Measurements from ENCODE around the gene TTLL10.

DNA sequence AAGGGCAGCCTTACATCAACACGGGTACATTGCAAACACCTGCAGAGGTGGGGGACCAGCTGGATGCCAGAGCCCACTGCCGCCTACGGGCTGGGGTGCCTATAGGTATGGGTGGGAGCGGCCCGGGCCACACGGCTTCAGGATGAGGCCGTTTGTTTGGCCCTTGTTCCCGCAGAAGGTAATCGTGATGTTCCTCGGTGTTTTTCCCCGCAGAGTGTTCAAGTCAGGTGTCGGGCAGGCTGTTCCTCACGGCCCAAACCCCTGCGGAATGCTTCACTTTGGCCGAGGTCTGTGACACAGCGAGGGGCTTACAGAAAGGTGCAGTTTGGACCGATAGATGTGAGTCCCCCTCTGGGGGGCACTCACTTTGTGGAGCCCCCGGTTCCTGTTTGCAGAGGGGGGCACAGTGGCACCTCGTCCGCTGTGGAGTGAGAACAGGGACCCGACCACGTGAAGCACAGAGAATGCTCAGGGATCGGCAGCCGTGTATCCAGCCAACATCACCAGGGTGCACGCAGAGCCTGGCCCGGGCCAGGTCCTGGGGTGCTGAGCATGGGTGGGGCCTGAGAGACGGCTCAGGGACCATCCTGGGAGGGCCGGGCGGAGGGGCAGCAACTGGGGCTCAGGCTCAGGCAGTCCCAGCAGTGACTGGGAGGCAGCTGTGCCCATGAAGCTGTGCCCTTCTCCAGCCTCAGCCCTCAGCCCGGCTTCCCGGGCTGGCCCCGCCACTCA, 453 bp upstream of the TTLL10 start:
- TF ChIP-seq, protein P1, sequence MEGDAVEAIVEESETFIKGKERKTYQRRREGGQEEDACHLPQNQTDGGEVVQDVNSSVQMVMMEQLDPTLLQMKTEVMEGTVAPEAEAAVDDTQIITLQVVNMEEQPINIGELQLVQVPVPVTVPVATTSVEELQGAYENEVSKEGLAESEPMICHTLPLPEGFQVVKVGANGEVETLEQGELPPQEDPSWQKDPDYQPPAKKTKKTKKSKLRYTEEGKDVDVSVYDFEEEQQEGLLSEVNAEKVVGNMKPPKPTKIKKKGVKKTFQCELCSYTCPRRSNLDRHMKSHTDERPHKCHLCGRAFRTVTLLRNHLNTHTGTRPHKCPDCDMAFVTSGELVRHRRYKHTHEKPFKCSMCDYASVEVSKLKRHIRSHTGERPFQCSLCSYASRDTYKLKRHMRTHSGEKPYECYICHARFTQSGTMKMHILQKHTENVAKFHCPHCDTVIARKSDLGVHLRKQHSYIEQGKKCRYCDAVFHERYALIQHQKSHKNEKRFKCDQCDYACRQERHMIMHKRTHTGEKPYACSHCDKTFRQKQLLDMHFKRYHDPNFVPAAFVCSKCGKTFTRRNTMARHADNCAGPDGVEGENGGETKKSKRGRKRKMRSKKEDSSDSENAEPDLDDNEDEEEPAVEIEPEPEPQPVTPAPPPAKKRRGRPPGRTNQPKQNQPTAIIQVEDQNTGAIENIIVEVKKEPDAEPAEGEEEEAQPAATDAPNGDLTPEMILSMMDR (IDR thresholded peaks at IDR 0.05; ENCODE audit: insufficient read depth, low read depth, low read length): no peak
- TF ChIP-seq EZH2 (IDR thresholded peaks at IDR 0.05; ENCODE audit: insufficient read depth, low read length): peak; percentile 82

Measured in astrocyte (in vitro differentiated cells and primary cell).